ENCODE results near the gene RIMKLA. TPM values are rescaled to one million over a fixed set of nuclear protein-coding genes. Genes with fewer than 3 reads are reported as not detected.

Gene RIMKLA
- total and polyA plus RNA-seq, 4 donors = 0.71 to 8.9 (median 1.4) TPM

DNA sequence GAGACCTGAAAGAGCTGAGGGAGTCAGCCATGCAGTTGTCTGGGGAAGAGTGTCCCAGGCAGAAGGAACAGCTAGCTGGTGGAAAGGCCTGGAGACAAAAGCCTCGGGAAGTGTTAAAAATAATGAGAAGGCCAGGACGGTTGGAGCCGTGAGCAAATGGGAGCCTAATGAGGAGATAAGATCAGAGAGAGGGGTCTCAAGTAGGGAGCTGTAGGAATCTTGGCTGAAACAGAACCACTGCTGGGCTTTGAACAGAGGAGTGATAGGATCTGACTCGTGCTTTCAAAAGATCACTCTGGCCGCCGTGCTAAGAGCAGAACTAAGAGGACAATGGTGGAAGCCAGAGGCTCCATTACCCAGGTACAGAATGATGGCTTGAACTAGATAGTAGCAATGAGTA, 43.6 kb upstream of the RIMKLA start:
- ATAC-seq (ENCODE audit: insufficient read depth, low FRiP score) = no peak
- H3K9me3 ChIP-seq (ENCODE audit: control insufficient read depth in 4 of 4, insufficient read depth in 3 of 4, low read length in 3 of 4) = peaks cover 0 to 1% (median 0%) of the 10 kb centered on the region in 4 donors
- H3K36me3 ChIP-seq (ENCODE audit: control insufficient read depth in 4 of 4, insufficient read depth in 4 of 4, low read length in 4 of 4) = peaks cover 0 to 4% (median 0%) of the 10 kb centered on the region in 4 donors
- no peak for DNase-seq
- H3K9ac ChIP-seq (ENCODE audit: insufficient read depth in 1 of 2, low read length in 2 of 2) = no peak overlapping the region
- H3K27me3 ChIP-seq (ENCODE audit: control insufficient read depth in 3 of 3, insufficient read depth in 3 of 3, low read length in 2 of 3) = no peaks in the 10 kb centered on the region
- TF ChIP-seq, protein P1, sequence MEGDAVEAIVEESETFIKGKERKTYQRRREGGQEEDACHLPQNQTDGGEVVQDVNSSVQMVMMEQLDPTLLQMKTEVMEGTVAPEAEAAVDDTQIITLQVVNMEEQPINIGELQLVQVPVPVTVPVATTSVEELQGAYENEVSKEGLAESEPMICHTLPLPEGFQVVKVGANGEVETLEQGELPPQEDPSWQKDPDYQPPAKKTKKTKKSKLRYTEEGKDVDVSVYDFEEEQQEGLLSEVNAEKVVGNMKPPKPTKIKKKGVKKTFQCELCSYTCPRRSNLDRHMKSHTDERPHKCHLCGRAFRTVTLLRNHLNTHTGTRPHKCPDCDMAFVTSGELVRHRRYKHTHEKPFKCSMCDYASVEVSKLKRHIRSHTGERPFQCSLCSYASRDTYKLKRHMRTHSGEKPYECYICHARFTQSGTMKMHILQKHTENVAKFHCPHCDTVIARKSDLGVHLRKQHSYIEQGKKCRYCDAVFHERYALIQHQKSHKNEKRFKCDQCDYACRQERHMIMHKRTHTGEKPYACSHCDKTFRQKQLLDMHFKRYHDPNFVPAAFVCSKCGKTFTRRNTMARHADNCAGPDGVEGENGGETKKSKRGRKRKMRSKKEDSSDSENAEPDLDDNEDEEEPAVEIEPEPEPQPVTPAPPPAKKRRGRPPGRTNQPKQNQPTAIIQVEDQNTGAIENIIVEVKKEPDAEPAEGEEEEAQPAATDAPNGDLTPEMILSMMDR (IDR thresholded peaks at IDR 0.05; ENCODE audit: control extremely low read depth, extremely low read depth) = no peak
- H3K27ac ChIP-seq (ENCODE audit: low read depth in 1 of 2, low read length in 1 of 2) = no peak overlapping the region
- WGBS, 2 donors = 80 to 87% methylated on average over 6 of the region's 6 CpGs
- H3K4me3 ChIP-seq = no peak overlapping the region
- H3K4me1 ChIP-seq (ENCODE audit: control insufficient read depth in 5 of 5, insufficient read depth in 5 of 5, low read length in 5 of 5) = peaks cover 0 to 35% (median 8%) of the 10 kb centered on the region in 5 donors

GRCh38 chr1:42340093-42340492, 40.5 kb upstream of the RIMKLA start:
- ATAC-seq (ENCODE audit: insufficient read depth, low FRiP score) (no peak), DNase-seq (no peak)
- Histone ChIP-seq H3K9me3 (ENCODE audit: control insufficient read depth in 4 of 4, insufficient read depth in 3 of 4, low read length in 3 of 4) (peaks cover 0 to 1% (median 0%) of the 10 kb centered on the region in 4 donors), H3K9ac (ENCODE audit: insufficient read depth in 1 of 2, low read length in 2 of 2) (no peak overlapping the region), H3K27ac (ENCODE audit: low read depth in 1 of 2, low read length in 1 of 2) (no peak overlapping the region), H3K4me3 (no peak overlapping the region), H3K36me3 (ENCODE audit: control insufficient read depth in 4 of 4, insufficient read depth in 4 of 4, low read length in 4 of 4) (peaks cover 0 to 4% (median 0%) of the 10 kb centered on the region in 4 donors), H3K4me1 (ENCODE audit: control insufficient read depth in 5 of 5, insufficient read depth in 5 of 5, low read length in 5 of 5) (peaks cover 2 to 15% (median 3%) of the 10 kb centered on the region in 5 donors), H3K27me3 (ENCODE audit: control insufficient read depth in 3 of 3, insufficient read depth in 3 of 3, low read length in 2 of 3) (no peaks in the 10 kb centered on the region)
- WGBS, 2 donors = 56 to 75% methylated on average over 2 of the region's 2 CpGs
- TF ChIP-seq, protein P1 (IDR thresholded peaks at IDR 0.05; ENCODE audit: control extremely low read depth, extremely low read depth) = no peak

GRCh38 chr1:42340901-42341300, 39.7 kb upstream of the RIMKLA start:
- Histone ChIP-seq H3K9ac (ENCODE audit: insufficient read depth in 1 of 2, low read length in 2 of 2) (no peak overlapping the region), H3K36me3 (ENCODE audit: control insufficient read depth in 4 of 4, insufficient read depth in 4 of 4, low read length in 4 of 4) (no peaks in the 10 kb centered on the region), H3K27ac (ENCODE audit: low read depth in 1 of 2, low read length in 1 of 2) (peak overlapping the region in 1 of 2 donors; percentile 74), H3K9me3 (ENCODE audit: control insufficient read depth in 4 of 4, insufficient read depth in 3 of 4, low read length in 3 of 4) (no peaks in the 10 kb centered on the region), H3K4me1 (ENCODE audit: control insufficient read depth in 5 of 5, insufficient read depth in 5 of 5, low read length in 5 of 5) (peaks cover 2 to 12% (median 3%) of the 10 kb centered on the region in 5 donors), H3K27me3 (ENCODE audit: control insufficient read depth in 3 of 3, insufficient read depth in 3 of 3, low read length in 2 of 3) (no peaks in the 10 kb centered on the region), H3K4me3 (no peak overlapping the region)
- ATAC-seq (ENCODE audit: insufficient read depth, low FRiP score) = no peak
- TF ChIP-seq, protein P1 (IDR thresholded peaks at IDR 0.05; ENCODE audit: control extremely low read depth, extremely low read depth) = no peak
- DNase-seq = no peak
- WGBS, 2 donors = 93 to 96% methylated on average over 1 of the region's 1 CpG

- H3K9me3 ChIP-seq (ENCODE audit: control insufficient read depth in 4 of 4, insufficient read depth in 3 of 4, low read length in 3 of 4) = no peaks in the 10 kb centered on the region
- WGBS, 2 donors = 75 to 90% methylated on average over 5 of the region's 5 CpGs
- no peak overlapping the region for H3K27ac ChIP-seq (ENCODE audit: low read depth in 1 of 2, low read length in 1 of 2)
- H3K4me1 ChIP-seq (ENCODE audit: control insufficient read depth in 5 of 5, insufficient read depth in 5 of 5, low read length in 5 of 5) = peaks cover 0 to 4% (median 0%) of the 10 kb centered on the region in 5 donors
- no peak for DNase-seq
- H3K27me3 ChIP-seq (ENCODE audit: control insufficient read depth in 3 of 3, insufficient read depth in 3 of 3, low read length in 2 of 3) = no peaks in the 10 kb centered on the region
- ATAC-seq (ENCODE audit: insufficient read depth, low FRiP score) = no peak
- H3K9ac ChIP-seq (ENCODE audit: insufficient read depth in 1 of 2, low read length in 2 of 2) = no peak overlapping the region
- no peak overlapping the region for H3K4me3 ChIP-seq
- TF ChIP-seq, protein P1 (IDR thresholded peaks at IDR 0.05; ENCODE audit: control extremely low read depth, extremely low read depth) = no peak
- no peaks in the 10 kb centered on the region for H3K36me3 ChIP-seq (ENCODE audit: control insufficient read depth in 4 of 4, insufficient read depth in 4 of 4, low read length in 4 of 4)
Observed at GRCh38 chr1:42343049-42343448, 37.5 kb upstream of the RIMKLA start.

All from lung (tissue), 12 donors.